AG08396 (cell line): Measurements from ENCODE around the gene FARP2.
"Not testable (repeated sequence)": the region's sequence is repeated elsewhere in the genome, so short reads cannot be mapped to it uniquely, and the experiment has no call there.

Experiments used
- DNase-seq: peaks from one replicate; pipeline ENCODE4 v3.0.0; 2012; ENCODE audit warnings: low spot score, mixed read lengths

The FARP2 gene, protein sequence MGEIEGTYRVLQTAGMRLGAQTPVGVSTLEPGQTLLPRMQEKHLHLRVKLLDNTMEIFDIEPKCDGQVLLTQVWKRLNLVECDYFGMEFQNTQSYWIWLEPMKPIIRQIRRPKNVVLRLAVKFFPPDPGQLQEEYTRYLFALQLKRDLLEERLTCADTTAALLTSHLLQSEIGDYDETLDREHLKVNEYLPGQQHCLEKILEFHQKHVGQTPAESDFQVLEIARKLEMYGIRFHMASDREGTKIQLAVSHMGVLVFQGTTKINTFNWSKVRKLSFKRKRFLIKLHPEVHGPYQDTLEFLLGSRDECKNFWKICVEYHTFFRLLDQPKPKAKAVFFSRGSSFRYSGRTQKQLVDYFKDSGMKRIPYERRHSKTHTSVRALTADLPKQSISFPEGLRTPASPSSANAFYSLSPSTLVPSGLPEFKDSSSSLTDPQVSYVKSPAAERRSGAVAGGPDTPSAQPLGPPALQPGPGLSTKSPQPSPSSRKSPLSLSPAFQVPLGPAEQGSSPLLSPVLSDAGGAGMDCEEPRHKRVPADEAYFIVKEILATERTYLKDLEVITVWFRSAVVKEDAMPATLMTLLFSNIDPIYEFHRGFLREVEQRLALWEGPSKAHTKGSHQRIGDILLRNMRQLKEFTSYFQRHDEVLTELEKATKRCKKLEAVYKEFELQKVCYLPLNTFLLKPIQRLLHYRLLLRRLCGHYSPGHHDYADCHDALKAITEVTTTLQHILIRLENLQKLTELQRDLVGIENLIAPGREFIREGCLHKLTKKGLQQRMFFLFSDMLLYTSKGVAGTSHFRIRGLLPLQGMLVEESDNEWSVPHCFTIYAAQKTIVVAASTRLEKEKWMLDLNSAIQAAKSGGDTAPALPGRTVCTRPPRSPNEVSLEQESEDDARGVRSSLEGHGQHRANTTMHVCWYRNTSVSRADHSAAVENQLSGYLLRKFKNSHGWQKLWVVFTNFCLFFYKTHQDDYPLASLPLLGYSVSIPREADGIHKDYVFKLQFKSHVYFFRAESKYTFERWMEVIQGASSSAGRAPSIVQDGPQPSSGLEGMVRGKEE

DNA sequence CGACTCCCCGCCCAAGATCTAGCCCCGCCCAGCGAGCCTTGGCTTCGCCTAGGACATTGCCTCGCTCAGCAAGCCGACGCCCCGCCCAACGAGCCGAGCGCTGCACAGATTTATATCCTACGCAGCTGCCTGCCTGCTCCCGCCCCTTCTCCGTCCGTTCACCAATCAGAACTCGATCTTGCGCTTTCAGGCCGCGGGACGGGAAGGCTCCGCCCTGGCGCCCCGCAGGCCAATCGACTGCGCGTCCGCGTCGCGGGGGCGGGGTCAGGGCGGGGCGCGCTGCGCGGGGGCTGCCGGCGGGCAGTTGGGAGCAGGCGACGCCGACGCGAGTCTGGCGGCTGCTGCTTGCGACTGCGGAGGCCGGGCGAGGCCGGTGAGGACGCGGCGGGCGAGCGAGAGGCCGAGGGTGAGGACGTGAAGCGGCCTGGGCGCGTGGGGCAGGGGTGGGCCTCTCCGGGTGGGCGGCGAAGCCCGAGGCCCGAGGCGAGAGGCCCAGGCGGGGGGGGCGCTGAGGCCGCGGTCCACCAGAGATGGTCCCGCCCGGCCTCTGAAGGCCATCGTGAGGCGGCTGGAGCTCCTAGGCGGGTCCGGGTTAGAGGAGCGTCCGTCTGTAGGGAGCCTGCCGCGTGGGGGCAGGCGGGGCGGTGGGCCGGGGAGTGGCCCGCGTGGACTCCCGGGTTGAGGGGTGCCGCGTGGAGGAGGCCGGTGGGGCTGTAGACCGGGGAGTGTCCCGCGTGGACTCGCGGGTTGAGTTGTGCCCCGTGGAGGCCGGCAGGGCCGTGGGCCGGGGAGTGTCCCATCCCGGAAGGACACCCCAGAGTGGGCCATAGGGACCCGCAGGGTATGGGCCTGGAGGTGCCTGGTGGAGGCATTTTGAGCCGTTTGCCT lies at the start of gene FARP2:
Gene FARP2 (plus strand): TSS at position 303 of the 888 bp plus-strand sequence. CDS start 16,823 bp downstream, outside the sequence.
- peak; percentile 96 for DNase-seq

DNA sequence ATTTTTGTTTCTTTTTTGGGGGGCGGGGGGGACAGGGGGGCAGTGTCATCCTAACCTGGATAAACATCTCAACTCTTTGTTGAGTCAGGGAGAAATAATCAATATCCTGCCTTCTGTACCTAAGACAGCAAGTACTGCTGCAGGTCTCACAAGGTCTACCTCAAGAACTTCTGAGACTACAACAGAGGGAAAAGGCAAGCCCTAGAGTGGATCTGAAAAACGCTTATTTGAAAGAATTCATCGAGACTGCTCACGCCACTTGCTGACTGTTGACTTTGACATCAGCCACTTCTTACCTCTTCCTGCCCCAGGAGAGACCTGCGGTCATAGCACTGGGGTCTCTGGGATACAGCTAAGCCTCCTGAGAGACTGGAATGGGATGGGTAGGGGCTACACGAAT lies 49.0 kb upstream of the FARP2 start:
- no peak for DNase-seq

DNA sequence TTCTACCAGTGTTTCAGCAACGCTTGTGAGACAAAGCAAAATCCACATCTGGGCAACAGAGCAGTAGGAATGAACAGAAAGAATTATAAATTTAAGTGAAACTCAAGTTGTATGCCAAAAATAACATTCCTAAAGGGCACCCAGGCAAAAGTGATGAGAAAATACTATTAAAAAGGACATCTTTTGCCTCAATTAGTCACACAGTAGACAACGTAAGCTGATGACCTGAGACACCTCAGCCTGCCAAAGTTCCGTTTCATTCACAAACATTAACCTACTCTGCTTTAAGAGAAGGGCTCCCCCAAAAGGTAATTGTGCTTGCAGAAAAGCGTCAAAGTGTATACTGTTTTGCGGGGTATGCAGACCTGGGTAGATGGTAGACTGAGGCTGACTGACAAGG lies 47.8 kb upstream of the FARP2 start:
- no peak for DNase-seq

DNA sequence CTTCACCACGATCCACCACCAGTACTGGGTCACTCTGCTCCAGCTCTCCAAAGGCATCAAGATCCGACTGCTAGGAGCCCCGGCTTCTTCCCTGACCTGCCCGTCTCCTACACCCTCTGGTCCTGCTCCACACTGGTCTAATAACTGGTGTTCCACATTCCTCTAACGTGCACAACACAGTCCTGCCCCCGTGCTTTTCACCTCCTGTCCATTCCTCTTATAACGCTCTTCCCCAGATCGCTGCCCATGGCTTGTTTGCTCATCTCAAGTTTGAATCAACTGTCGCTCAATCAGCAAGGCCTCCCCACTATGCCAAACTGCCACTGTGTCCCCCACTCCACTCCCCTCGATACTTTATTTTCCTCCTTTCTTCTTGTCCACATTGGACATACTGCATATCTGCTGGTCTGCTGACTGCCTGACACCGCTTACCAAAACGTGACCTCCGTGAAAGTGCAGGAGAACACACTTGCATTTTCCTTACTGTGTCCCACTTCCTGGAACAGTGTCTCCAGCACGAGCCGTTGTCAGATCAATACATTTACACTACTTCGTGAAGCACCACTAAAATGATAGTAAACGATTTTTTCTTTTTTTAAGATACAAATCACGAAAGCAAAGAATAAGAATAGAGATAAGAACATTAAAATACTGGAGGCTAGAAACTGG lies 47.1 kb upstream of the FARP2 start:
- DNase-seq: no peak

DNA sequence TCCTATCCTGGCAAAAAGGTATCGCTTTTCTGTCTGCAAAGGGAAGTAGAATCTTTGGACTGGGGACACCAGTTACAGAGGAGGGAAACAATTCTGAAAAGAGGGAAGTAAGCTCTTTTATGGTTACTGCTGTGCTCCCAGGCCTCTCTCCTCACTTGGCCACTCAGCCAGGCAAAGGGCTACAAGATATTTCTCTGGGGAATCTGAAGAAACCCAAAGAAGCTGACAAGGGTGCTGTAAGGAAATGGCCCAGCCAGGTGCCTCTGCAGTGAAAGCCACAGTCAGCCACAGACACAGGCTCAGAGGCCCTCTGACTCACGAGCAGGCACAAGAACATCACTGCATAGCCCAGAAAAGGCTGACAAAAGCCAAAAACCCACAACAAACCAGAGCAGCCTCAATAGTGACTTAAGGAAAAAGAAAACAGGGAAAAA lies 46.4 kb upstream of the FARP2 start:
- peak; percentile 41 for DNase-seq

DNA sequence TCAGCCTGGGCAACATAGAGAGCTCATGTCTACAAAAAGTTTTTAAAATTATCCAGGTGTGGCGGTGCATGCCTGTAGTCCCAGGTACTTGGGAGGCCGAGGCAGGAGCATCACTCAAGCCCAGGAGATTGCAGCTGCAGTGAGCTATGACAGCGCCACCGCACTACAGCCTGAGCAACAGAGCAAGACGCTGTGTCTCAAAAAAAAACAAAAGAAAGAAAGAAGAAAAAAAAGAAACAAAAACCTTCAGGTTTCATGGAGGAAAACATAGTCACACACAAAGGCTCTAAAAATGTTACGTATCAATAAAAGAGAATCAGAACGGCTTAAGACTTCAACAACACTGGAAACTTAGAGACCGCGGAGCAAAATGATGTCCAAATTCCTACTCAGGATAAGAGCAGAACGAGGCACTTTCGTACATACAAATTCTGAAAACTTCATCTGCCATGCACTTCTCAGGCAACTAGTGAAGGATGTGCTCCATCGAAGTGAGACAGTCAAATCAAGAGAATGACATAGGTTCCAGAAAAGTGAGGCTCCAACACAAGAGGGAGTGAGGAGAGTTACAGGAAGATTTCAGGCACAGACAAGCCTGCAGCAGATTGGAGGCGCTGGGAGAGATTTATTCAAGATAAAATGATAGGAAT lies 45.0 kb upstream of the FARP2 start:
- no peak for DNase-seq

DNA sequence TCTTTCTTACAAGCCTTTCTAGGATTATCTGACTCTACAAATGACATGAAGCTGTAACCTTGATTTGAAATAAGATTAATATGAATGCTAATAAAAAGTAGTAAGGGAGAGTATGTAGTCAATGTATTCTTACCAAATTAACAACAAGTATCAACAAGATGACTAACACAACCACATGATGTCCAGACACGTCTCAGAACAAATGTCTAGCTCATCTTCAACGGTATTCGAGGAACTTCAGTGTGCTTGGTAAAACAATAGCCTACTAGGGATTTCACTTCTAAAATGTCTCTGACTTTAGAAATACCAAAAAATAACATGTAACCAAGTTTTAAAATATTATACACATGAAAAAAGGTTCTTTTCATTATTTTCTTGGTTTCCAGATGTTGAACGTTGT lies 44.0 kb upstream of the FARP2 start:
- DNase-seq: no peak

DNA sequence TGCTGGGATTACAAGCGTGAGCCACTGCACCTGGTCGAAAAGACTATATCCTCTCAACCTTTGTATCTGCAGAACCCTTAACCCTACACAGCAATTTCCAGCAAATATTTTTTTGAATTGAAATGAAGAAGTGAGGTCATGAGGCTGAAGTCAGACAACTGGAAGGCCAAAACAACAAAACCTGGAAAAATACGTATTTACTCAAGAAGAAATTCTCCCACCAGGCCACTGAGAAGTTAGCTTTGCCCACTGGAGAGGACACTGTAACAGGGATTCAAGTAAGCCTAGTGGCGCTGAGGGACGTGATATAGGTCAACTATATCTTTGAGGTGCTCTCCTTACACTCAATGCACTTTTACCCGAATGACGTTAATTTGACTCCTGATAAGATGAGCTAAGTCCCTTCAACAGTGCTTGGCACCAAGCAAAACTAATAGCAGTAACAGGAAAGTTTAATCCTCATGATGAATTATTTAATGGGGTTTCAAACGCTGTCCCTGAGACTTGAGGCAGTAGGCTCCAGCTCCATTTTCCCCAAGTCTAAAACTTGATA lies 42.5 kb upstream of the FARP2 start:
- DNase-seq: no peak

DNA sequence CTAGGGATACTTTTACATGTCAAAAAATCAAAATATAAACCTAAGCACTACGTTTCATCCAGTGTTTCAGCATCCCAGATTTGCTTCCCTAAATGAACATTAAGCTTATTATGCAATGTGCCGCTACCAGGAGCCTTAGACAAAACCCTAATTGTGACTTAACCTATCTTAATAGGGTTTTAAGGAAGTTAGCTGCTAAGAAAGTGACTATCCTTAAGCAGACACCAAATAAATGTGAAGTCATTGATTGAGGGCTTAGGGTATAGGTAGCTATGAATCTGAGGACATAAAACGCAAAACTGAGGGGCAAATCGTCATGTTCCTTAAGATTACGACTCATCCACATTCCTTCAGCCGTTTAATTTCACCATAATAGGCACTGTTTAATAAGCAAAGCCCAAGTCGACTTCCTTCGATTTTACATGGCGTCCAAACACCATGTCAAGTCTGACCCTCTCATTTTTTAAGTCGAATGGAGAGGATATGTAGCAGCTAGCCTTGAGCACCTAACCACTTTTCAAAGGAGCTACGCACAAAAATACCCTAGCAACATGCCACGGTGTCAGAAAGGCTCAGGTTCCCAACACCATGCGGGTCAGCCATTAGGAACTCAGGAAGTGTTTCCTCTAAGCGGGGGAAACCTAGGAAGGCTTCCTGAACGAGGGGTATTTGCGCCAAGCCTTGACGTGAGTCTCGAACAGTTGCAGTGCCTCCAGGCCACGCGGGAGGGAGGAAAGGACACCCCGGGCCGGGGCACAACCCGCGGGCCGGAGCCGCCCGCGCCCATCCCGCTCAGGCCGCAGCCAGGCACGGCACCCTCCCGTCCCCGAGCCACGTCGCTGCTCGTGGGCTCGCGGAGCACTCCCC lies 41.6 kb upstream of the FARP2 start:
- no peak for DNase-seq

DNA sequence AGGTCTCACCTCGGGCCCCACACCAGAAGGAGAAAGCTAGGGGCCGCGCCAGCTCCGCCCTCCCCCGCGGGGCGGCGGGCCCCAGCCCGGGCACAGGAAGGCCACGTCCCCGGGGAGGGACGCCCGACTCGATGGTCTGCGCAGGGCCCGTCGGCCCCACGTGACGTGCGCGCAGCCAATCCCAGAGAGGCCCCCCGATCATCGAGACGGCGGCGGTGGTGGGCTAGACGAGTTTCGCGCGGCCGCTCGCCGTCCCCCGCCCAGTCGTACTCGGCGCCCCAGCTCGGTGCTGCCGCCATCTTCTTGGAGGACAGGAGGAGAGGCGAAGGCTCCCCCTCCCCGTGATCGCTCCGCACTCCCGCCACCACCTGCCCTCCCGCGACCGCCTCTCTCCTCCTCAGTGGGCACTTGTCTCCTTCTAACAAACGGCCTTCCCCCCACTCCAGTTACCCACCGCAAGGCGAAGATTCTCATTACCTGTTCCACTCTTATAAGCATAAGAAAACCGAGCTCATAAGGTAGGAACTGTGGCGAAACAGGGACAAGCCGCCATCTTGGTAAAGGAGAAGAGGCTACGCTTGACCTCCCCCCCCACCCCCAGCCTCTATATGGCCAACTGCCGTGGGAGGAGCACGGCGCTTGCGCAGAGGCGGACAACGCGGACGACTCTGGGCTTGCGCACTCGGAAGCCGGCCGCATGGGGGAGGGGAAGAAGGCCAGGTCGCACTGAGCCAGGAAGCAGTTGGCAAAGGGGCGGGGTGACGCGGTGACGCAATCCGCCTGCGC lies 40.8 kb upstream of the FARP2 start, which contains the start of gene HDLBP:
Gene HDLBP (minus strand): TSS at position 580 of the 786 bp plus-strand sequence. CDS start 48,803 bp downstream, outside the sequence.
- DNase-seq: peak; percentile 99

DNA sequence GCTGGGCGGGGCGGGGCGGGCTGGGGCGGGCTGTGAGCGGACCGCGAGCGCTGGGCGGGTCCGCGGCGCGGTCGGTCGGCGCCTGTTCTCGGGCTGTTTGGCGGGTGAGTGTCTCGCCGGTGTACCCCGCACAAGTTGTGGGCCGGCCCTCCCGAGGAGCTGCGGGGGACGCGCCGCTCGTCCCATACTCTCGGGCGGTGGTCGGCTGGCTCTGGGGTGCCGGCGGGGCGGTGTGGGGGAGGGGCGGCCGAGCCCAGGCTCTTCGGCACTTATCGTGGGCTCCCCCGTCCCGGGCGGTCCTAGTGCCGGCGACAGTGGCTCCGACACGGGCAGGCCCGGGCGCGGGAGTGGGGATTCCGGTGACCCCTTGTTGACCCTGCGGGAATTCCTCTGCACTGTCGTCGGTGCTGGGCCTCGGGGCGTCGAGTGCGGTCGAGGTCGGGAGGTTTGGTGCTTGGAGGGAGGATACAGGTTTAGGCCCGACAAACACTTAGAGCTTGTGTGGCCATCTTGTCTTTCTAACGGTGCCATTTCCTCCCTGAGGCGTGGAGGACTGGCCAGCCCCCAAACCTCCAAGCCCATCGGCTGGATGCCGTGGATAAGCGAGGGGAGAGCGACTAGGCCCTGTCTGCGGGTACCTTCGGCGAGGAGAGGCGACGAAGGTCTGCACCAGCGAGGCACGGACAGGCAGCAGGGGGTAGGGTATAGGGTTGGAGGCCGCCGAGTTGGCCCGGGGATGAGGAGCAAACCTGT lies 40.0 kb upstream of the FARP2 start, which contains the start of gene SEPTIN2:
Gene SEPTIN2 (plus strand): TSS at position 47 of the 753 bp plus-strand sequence. CDS start 8,308 bp downstream, outside the sequence.
- no peak for DNase-seq

DNA sequence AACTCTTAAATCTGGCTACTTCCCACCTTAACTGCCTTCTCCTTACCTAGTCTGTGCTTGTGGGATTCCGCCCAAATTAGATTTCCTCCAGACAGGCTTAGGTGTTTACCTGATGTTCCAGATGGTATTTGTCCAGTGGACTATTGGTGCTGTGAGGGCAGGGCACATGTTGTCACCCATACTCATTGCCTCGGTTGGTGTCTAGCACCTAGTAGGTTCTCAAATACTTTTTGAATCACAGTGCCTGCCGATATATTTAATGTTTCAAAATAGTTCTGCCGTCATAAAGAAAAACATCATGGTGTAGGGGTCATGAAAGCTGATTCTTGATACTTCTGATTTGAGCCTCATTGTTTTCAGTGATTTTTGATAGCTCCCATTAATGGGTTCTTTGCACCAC lies 39.3 kb upstream of the FARP2 start:
- no peak for DNase-seq

DNA sequence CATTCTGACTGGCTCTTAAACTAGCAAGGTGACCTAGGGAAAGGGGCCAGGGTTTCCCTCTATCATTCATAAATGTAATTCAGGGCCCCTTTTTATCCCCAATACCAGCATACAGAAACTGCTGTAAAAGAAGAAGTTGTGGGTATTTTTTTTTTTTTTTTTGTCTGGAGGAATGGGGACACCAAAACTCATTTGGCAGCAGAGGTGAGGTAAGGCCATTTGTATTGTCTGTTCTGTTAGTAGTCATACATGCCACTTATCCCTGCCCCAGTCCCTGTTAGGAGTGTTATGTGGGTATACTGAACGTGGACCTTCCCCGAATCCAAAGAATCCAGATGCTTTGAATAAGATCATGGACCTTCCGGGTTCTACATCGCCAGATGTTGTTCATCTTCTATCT lies 38.7 kb upstream of the FARP2 start:
- DNase-seq: no peak

DNA sequence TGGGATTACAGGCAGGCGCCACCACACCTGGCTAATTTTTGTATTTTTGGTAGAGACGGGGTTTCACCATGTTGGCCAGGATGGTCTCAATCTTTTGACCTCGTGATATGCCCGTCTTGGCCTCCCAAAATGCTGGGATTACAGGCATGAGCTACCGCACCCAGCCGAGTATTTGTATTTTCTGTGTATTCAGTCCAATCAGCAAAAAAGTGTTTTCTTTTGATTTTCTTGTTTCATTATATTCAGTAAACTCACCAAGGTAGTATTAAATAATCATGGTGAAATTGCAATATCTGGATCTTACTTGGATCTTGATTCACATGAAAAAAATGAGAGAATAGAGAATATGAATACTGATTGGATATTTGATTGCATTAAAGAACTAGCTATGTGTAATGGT lies 37.3 kb upstream of the FARP2 start:
- not testable (repeated sequence) for DNase-seq

DNA sequence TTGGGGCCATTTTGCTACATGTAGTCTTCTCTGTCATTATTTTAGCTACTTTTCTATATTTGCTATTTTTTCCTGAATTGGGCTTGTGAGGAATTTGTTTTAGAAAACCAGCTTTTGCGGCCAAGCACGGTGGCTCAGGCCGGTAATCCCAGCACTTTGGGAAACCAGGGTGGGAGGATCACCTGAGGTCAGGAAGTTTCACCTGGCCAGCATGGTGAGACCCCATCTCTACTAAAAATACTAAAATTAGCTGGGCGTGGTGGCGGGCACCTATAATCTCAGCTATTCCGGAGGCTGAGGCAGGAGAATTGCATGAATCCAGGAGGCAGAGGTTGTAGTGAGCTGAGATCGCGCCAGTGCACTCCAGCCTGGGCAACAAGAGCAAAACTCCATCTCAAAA lies 35.7 kb upstream of the FARP2 start:
- no peak for DNase-seq

DNA sequence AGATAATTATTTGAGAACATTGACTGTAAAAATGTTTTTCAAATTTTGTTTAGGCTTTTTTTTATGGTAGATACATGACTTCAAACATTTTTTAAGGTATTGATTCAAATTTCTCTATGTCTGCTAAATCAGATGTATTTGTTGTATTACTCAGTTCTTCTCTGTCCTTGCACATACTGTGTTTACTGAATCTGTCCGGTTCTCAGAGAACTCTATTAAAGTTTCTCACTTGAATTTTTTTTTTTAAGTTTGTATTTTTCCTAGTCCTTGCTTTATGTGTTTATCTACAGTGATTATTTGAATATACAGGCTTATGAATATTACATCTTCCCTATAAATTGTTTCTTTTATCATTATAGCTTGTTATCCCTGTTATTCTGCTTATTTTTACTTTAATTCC lies 35.1 kb upstream of the FARP2 start:
- DNase-seq: no peak

DNA sequence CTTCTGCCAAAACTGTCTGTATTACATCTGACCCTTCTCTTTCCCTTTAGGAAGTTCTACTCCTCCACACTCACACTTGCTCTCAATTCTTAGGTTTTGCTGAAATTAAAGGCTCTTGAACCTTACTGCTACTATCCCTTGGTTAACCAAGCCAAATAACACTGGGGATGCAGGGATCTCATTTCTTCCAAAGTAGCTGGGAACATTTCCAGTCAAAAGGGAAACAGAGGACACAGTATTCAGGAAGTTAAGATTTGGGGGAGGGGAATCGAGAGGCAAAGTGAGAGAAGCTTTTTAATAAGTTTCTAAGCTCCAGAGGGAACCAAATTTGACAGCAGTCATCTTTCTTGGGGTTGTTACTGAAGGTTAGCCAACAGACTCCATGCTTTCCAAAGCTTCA lies 34.2 kb upstream of the FARP2 start:
- DNase-seq: no peak
